ENCODE results near the gene STK32A. TPM values are rescaled to one million over a fixed set of nuclear protein-coding genes. Genes with fewer than 3 reads are reported as not detected.

Gene STK32A
- total RNA-seq, 1 experiment from 2014 or later: 1.3 TPM

- no peak overlapping the region for H3K4me3 Mint-ChIP-seq
- H3K9me3 Mint-ChIP-seq: no peaks in the 10 kb centered on the region
- Histone ChIP-seq H3K79me2 (ENCODE audit: insufficient read depth, low read length) (no peaks in the 10 kb centered on the region), H3K27me3 (ENCODE audit: insufficient read depth, low read length) (no peaks in the 10 kb centered on the region), H3K56ac (ENCODE audit: insufficient read length, low read depth, low read length) (no peak overlapping the region), H3K4me2 (ENCODE audit: insufficient read depth, insufficient read length, low read length) (no peak overlapping the region), H3K4me1 (ENCODE audit: insufficient read depth, low read length) (no peaks in the 10 kb centered on the region), H3K23me2 (ENCODE audit: insufficient read length, low read depth, low read length, poor library complexity, severe bottlenecking) (no peaks in the 10 kb centered on the region), H3T11ph (ENCODE audit: low read length) (no peak overlapping the region), H4K8ac (replicated peaks; ENCODE audit: insufficient read length, low read depth, low read length) (no peak overlapping the region), H2AK5ac (ENCODE audit: insufficient read length, low read length) (no peak overlapping the region), H3K14ac (ENCODE audit: insufficient read depth, low read length) (no peak overlapping the region), H2AFZ (ENCODE audit: low read length) (no peak overlapping the region), H2BK15ac (ENCODE audit: low read depth, low read length) (no peak overlapping the region), H2BK20ac (ENCODE audit: low read depth, low read length, poor library complexity, severe bottlenecking) (no peak overlapping the region), H3K9ac (ENCODE audit: extremely low read depth, insufficient read length, low read length) (no peak overlapping the region), H3K23ac (ENCODE audit: insufficient read length, low read depth, low read length) (no peak overlapping the region), H4K5ac (ENCODE audit: insufficient read length, low read depth, low read length) (no peak overlapping the region), H3K9me3 (ENCODE audit: control insufficient read depth, low read depth, low read length) (no peaks in the 10 kb centered on the region), H3K18ac (ENCODE audit: insufficient read length, low read depth, low read length) (no peak overlapping the region), H3K79me1 (ENCODE audit: insufficient read depth, low read depth, low read length, poor library complexity, severe bottlenecking) (no peaks in the 10 kb centered on the region), H3K4ac (ENCODE audit: low read depth, low read length) (no peak overlapping the region), H4K91ac (ENCODE audit: insufficient read length, low read depth, low read length) (no peak overlapping the region), H2BK120ac (ENCODE audit: low read depth, low read length, poor library complexity, severe bottlenecking) (no peak overlapping the region), H4K20me1 (ENCODE audit: control insufficient read depth, insufficient read depth, insufficient read length) (no peaks in the 10 kb centered on the region), H3K27ac (ENCODE audit: insufficient read length, low read depth, low read length) (no peak overlapping the region), H2BK12ac (ENCODE audit: insufficient read length, low read depth, low read length) (no peak overlapping the region), H2BK5ac (ENCODE audit: insufficient read length, low read length) (no peak overlapping the region)
- no peak for DNase-seq
- H3K4me1 Mint-ChIP-seq: peaks cover 3 to 11% of the 10 kb centered on the region in 2 experiments
- no peaks in the 10 kb centered on the region; the same call in none of the 2 replicates for H3K27me3 Mint-ChIP-seq (ENCODE audit: low read depth)
- H3K27ac Mint-ChIP-seq: no peak overlapping the region
- TF ChIP-seq CTCF (conservative IDR thresholded peaks at IDR 0.05): no peak
- no CpG with 5 or more reads among the region's 2 CpGs for WGBS (ENCODE audit: extremely low coverage, insufficient read length, low lambda C conversion rate)
- H3K36me3 Mint-ChIP-seq (ENCODE audit: insufficient read depth in 1 of 3, low read depth in 3 of 3): no peaks in the 10 kb centered on the region
Observed at GRCh38 chr5:147349241-147349640, 114.4 kb downstream of the STK32A start.

Measured in H9 (cell line).